Testis (tissue), 3 donors: ENCODE measurements around the gene PTPRCAP. TPM values are rescaled to one million over a fixed set of nuclear protein-coding genes. Genes with fewer than 3 reads are reported as not detected.

ENCODE experiments used
- DNase-seq: peaks from one replicate; pipeline ENCODE4 v3.0.0-alpha.2; 2019
- H3K27ac ChIP-seq, 2 donors: fragments of 200-600 bp; sonication (generic); one replicate each; pipeline ENCODE4 v1.5.1; 2019
- H3K27me3 ChIP-seq: fragments of 200-600 bp; sonication (generic); one replicate; pipeline ENCODE4 v1.5.1; 2019
- H3K36me3 ChIP-seq: fragments of 200-600 bp; sonication (generic); one replicate; pipeline ENCODE4 v1.5.1; 2017; ENCODE audit warnings: low read depth; ENCODE audit errors: missing control alignments
- H3K4me1 ChIP-seq: fragments of 200-600 bp; sonication (generic); one replicate; pipeline ENCODE4 v1.5.1; 2019
- H3K4me3 ChIP-seq, 2 donors: fragments of 200-600 bp; sonication (generic); one replicate each; pipeline ENCODE4 v1.5.1; 2017 to 2019
- H3K9me3 ChIP-seq: fragments of 200-600 bp; sonication (generic); one replicate; pipeline ENCODE4 v1.5.1; 2017
- CTCF ChIP-seq, 3 experiments: fragments of 450-650 bp in 2 of 3; fragments of 200-600 bp in 1 of 3; sonication (generic) in 1 of 3; IDR thresholded peaks; one replicate each; pipeline ENCODE4 v1.5.1; 2016 to 2019; ENCODE audit warnings: antibody characterized with exemption in 3 of 3, mild to moderate bottlenecking in 2 of 3, moderate library complexity in 1 of 3
- POLR2A ChIP-seq: fragments of 450-650 bp; IDR thresholded peaks from one replicate; pipeline ENCODE4 v1.6.1; 2017; ENCODE audit warnings: antibody characterized with exemption, mild to moderate bottlenecking, moderate library complexity
- WGBS, 2 donors: methylation state at CpG; one replicate each; pipeline ENCODE4 v1.1.5; 2018; 5-methylcytosine and 5-hydroxymethylcytosine counted together
- intact Hi-C: fragments of 100-400 bp; cut with DNase I; formaldehyde crosslinking; loops from one replicate; pipeline ENCODE4 v1.15.1; 2023; ENCODE audit warnings: low total_unique reads
- polyA plus RNA-seq: library from polyadenylated mRNA; stranded (reverse); fragments of 350-450 nt; fragmentation: Illumina TruSeq; extraction: RNeasy Lipid Tissue Mini Kit (QIAGEN cat#74804); gene quantifications from one replicate; pipeline ENCODE4 v1.2.3, GENCODE V29; 2014; ENCODE audit warnings: low read depth, low replicate concordance; ENCODE audit not compliant: insufficient read depth
- total RNA-seq, 2 donors: library from RNA; depleted of rRNA; stranded (reverse); fragments of >200 nt; gene quantifications; one replicate each; pipeline ENCODE4 v1.2.3, GENCODE V29; 2016

PTPRCAP gene
- total and polyA plus RNA-seq, 3 donors from 2014 or later, result 3.1 to 5.6 (median 5.2) TPM

- Histone ChIP-seq H3K9me3 (no peaks in the 10 kb centered on the region), H3K27me3 (no peaks in the 10 kb centered on the region), H3K4me1 (no peaks in the 10 kb centered on the region), H3K36me3 (no peaks in the 10 kb centered on the region), H3K27ac (no peak overlapping the region), H3K4me3 (no peak overlapping the region)
- 84 to 86% methylated on average over 19 of the region's 19 CpGs for WGBS, 2 donors
- no peak for DNase-seq
- intact Hi-C loops, result no loop called here
- no peak for TF ChIP-seq POLR2A
- TF ChIP-seq CTCF (IDR thresholded peaks at IDR 0.05), result no peak
Observed at GRCh38 chr11:67458266-67458665, 20.8 kb upstream of the PTPRCAP start.

- Histone ChIP-seq H3K27me3 (no peaks in the 10 kb centered on the region), H3K4me1 (no peaks in the 10 kb centered on the region), H3K9me3 (no peaks in the 10 kb centered on the region), H3K27ac (no peak overlapping the region), H3K4me3 (no peak overlapping the region), H3K36me3 (no peaks in the 10 kb centered on the region)
- TF ChIP-seq POLR2A (no peak), CTCF (IDR thresholded peaks at IDR 0.05) (no peak)
- intact Hi-C loops, result no loop called here
- DNase-seq, result no peak
- 88 to 94% methylated on average over 11 to 12 of the region's 12 CpGs for WGBS, 2 donors
Observed at GRCh38 chr11:67457453-67457852, 20.0 kb upstream of the PTPRCAP start.

- H3K9me3 ChIP-seq, result no peaks in the 10 kb centered on the region
- no peak overlapping the region for H3K27ac ChIP-seq
- 50 to 74% methylated on average over 1 to 25 of the region's 25 CpGs for WGBS, 2 donors
- H3K4me3 ChIP-seq, result no peak overlapping the region
- intact Hi-C loops, result no loop called here
- DNase-seq, result no peak
- no peaks in the 10 kb centered on the region for H3K4me1 ChIP-seq
- no peaks in the 10 kb centered on the region for H3K36me3 ChIP-seq
- H3K27me3 ChIP-seq, result no peaks in the 10 kb centered on the region
- TF ChIP-seq CTCF (IDR thresholded peaks at IDR 0.05) (no peak), POLR2A (no peak)
Observed at GRCh38 chr11:67456068-67456705, 18.7 kb upstream of the PTPRCAP start.

- no peak for DNase-seq
- Histone ChIP-seq H3K4me1 (no peaks in the 10 kb centered on the region), H3K27me3 (no peaks in the 10 kb centered on the region), H3K36me3 (no peaks in the 10 kb centered on the region), H3K27ac (no peak within 1 kb of the TSS), H3K4me3 (no peak within 1 kb of the TSS), H3K9me3 (no peaks in the 10 kb centered on the region)
- no peak for TF ChIP-seq CTCF (IDR thresholded peaks at IDR 0.05)
- TF ChIP-seq POLR2A, result no peak
- WGBS, 2 donors, result 92 to 93% methylated on average over 3 of the region's 3 CpGs
- intact Hi-C loops, result no loop called here
Observed at GRCh38 chr11:67455054-67455453, 17.6 kb upstream of the PTPRCAP start, which contains the start of gene CABP4. CABP4 (plus strand) TSS chr11:67455354; CDS start chr11:67455424, 70 bp downstream.
